Epithelial cell of esophagus (primary cell): ENCODE measurements around the gene AKNA.
A peak's percentile ranks its signal among the peaks of the same experiment; 100 is the strongest.

Experiments
- DNase-seq: peaks from one replicate; pipeline ENCODE4 v3.0.0; 2010; ENCODE audit warnings: low read depth
- H3K4me3 ChIP-seq: 2 replicates; pipeline ENCODE4 v1.5.1; 2011; ENCODE audit warnings: mild to moderate bottlenecking, low read length, control low read depth
- CTCF ChIP-seq: IDR thresholded peaks from 2 replicates; pipeline ENCODE4 v1.5.1; 2011; ENCODE audit warnings: low read depth, mild to moderate bottlenecking, low read length, control low read depth, inconsistent platforms; ENCODE audit not compliant: insufficient read depth; ENCODE audit errors: missing control alignments

Gene AKNA

GRCh38 chr9:114387680-114388356 is at the start of gene AKNA:
AKNA (minus strand) TSS chr9:114387982; CDS start chr9:114381333, 6,649 bp downstream.
- DNase-seq = peak; percentile 41
- no peak within 1 kb of the TSS for H3K4me3 ChIP-seq
- no peak for TF ChIP-seq CTCF

- H3K4me3 ChIP-seq = no peak overlapping the region
- no peak for TF ChIP-seq CTCF
- no peak for DNase-seq
These were observed 49.7 kb upstream of the AKNA start for GRCh38 chr9:114437401-114437893.

- DNase-seq = peak; percentile 68
- H3K4me3 ChIP-seq = no peak overlapping the region
- TF ChIP-seq CTCF = peak; percentile 87
These were observed 47.1 kb upstream of the AKNA start for GRCh38 chr9:114434878-114435311.

GRCh38 chr9:114433720-114434255 is 46.0 kb upstream of the AKNA start:
- no peak for DNase-seq
- TF ChIP-seq CTCF = no peak
- H3K4me3 ChIP-seq = no peak overlapping the region

GRCh38 chr9:114433086-114433485 is 45.3 kb upstream of the AKNA start:
- no peak for DNase-seq
- no peak overlapping the region for H3K4me3 ChIP-seq
- no peak for TF ChIP-seq CTCF

GRCh38 chr9:114432323-114433067 is 44.7 kb upstream of the AKNA start:
- TF ChIP-seq CTCF = no peak
- no peak overlapping the region for H3K4me3 ChIP-seq
- DNase-seq = no peak

- H3K4me3 ChIP-seq = no peak overlapping the region
- no peak for DNase-seq
- TF ChIP-seq CTCF = no peak
These were observed 44.0 kb upstream of the AKNA start for GRCh38 chr9:114431770-114432169.
